Spleen (tissue), 7 donors: ENCODE measurements around the gene LRFN2.

Source experiments
- CTCF ChIP-seq, 11 experiments: fragments of 200-600 bp in 7 of 11; fragments of 450-650 bp in 4 of 11; sonication (generic) in 4 of 11; IDR thresholded peaks in 8 of 11; conservative IDR thresholded peaks in 3 of 11; 1 replicate in 7 of 11; 2 replicates in 4 of 11; pipeline versions ENCODE4 v1.4.0 to v1.8.0; 2016 to 2021; ENCODE audit warnings: antibody characterized with exemption in 11 of 11, inconsistent platforms in 4 of 11, mild to moderate bottlenecking in 1 of 11
- POLR2A ChIP-seq, 3 donors: fragments of 450-650 bp; IDR thresholded peaks; one replicate each; pipeline ENCODE4 v1.5.1; 2017; ENCODE audit warnings: antibody characterized with exemption in 3 of 3, mild to moderate bottlenecking in 1 of 3
- POLR2AphosphoS5 ChIP-seq, 3 donors: sonication (generic); formaldehyde crosslinking; IDR thresholded peaks; one replicate each; pipeline ENCODE4 v1.5.1; 2017; ENCODE audit warnings: antibody characterized with exemption in 3 of 3
- donor health status: DM: no; HTN: no; CAD: no; lungs with moderate emphysema.
- donor health status: DM: no; HTN: no; CAD: no.
- donor health status: DM: no; HTN: no; CAD: no.

GRCh38 chr6:40439026-40439800 is 148.0 kb downstream of the LRFN2 start:
- TF ChIP-seq CTCF (IDR thresholded peaks at IDR 0.05 in 8 of 11, conservative IDR thresholded peaks at IDR 0.05 in 3 of 11) (no peak), POLR2A (IDR thresholded peaks at IDR 0.05) (no peak), POLR2AphosphoS5 (IDR thresholded peaks at IDR 0.05) (no peak)
